ENCODE data around the gene VPS72.

- TF ChIP-seq CTCF (IDR thresholded peaks at IDR 0.05) (no peak), POLR2A (IDR thresholded peaks at IDR 0.05) (no peak)
Observed at GRCh38 chr1:151193304-151193703, 3.3 kb upstream of the VPS72 start.
